ENCODE results near the gene NUDT22. TPM values are rescaled to one million over a fixed set of nuclear protein-coding genes. Genes with fewer than 3 reads are reported as not detected.

The NUDT22 gene
- total RNA-seq, 3 donors from 2014 or later: 82.4 to 88.3 (median 86.1) TPM

GRCh38 chr11:64258946-64259532 lies 33.0 kb downstream of the NUDT22 start:
- ATAC-seq (no peak), DNase-seq (no peak)
- H3K4me1 Mint-ChIP-seq (ENCODE audit: low read depth): peaks cover 8% of the 10 kb centered on the region
- no peaks in the 10 kb centered on the region for H3K27me3 Mint-ChIP-seq (ENCODE audit: low read depth)
- H3K36me3 Mint-ChIP-seq (ENCODE audit: insufficient read depth): peaks cover 7% of the 10 kb centered on the region
- no peak overlapping the region for H3K4me3 Mint-ChIP-seq
- no peaks in the 10 kb centered on the region for H3K9me3 Mint-ChIP-seq

- H3K9me3 Mint-ChIP-seq: no peaks in the 10 kb centered on the region
- no peak for ATAC-seq
- peaks cover 7% of the 10 kb centered on the region for H3K36me3 Mint-ChIP-seq (ENCODE audit: insufficient read depth)
These were observed 33.5 kb downstream of the NUDT22 start for GRCh38 chr11:64259533-64260067.

GRCh38 chr11:64260147-64260708 lies 34.2 kb downstream of the NUDT22 start:
- Mint-ChIP-seq H3K4me3 (no peak overlapping the region), H3K36me3 (ENCODE audit: insufficient read depth) (peaks cover 6% of the 10 kb centered on the region), H3K27me3 (ENCODE audit: low read depth) (no peaks in the 10 kb centered on the region), H3K4me1 (ENCODE audit: low read depth) (peaks cover 8% of the 10 kb centered on the region), H3K9me3 (no peaks in the 10 kb centered on the region)
- ATAC-seq: no peak
- no peak for DNase-seq

More at GRCh38 chr11:64259533-64260067, 33.5 kb downstream of the NUDT22 start:
- Mint-ChIP-seq H3K27me3 (ENCODE audit: low read depth) (no peaks in the 10 kb centered on the region), H3K4me1 (ENCODE audit: low read depth) (peaks cover 8% of the 10 kb centered on the region), H3K4me3 (no peak overlapping the region)
- DNase-seq: no peak

- H3K27me3 Mint-ChIP-seq (ENCODE audit: low read depth): no peaks in the 10 kb centered on the region
- ATAC-seq: no peak
- H3K4me1 Mint-ChIP-seq (ENCODE audit: low read depth): peaks cover 8% of the 10 kb centered on the region
- H3K4me3 Mint-ChIP-seq: no peak overlapping the region
- peaks cover 5% of the 10 kb centered on the region for H3K36me3 Mint-ChIP-seq (ENCODE audit: insufficient read depth)
- DNase-seq: no peak
- H3K9me3 Mint-ChIP-seq: no peaks in the 10 kb centered on the region
These were observed 35.5 kb downstream of the NUDT22 start for GRCh38 chr11:64261556-64262080.

- no peak overlapping the region for H3K4me3 Mint-ChIP-seq
- DNase-seq: no peak
- no peaks in the 10 kb centered on the region for H3K9me3 Mint-ChIP-seq
- no peaks in the 10 kb centered on the region for H3K27me3 Mint-ChIP-seq (ENCODE audit: low read depth)
- H3K4me1 Mint-ChIP-seq (ENCODE audit: low read depth): peaks cover 8% of the 10 kb centered on the region
- H3K36me3 Mint-ChIP-seq (ENCODE audit: insufficient read depth): peaks cover 5% of the 10 kb centered on the region
- ATAC-seq: no peak
These were observed 36.4 kb downstream of the NUDT22 start for GRCh38 chr11:64262271-64263002.

- no peak for ATAC-seq
- Mint-ChIP-seq H3K36me3 (ENCODE audit: insufficient read depth) (peaks cover 5% of the 10 kb centered on the region), H3K4me1 (ENCODE audit: low read depth) (peaks cover 11% of the 10 kb centered on the region), H3K9me3 (no peaks in the 10 kb centered on the region), H3K27me3 (ENCODE audit: low read depth) (no peaks in the 10 kb centered on the region), H3K4me3 (no peak overlapping the region)
- no peak for DNase-seq
These were observed 37.2 kb downstream of the NUDT22 start for GRCh38 chr11:64263021-64263946.

GRCh38 chr11:64263947-64264317 lies 37.9 kb downstream of the NUDT22 start:
- H3K36me3 Mint-ChIP-seq (ENCODE audit: insufficient read depth): peaks cover 5% of the 10 kb centered on the region
- H3K27me3 Mint-ChIP-seq (ENCODE audit: low read depth): no peaks in the 10 kb centered on the region

GRCh38 chr11:64264371-64264852 lies 38.3 kb downstream of the NUDT22 start:
- peaks cover 4% of the 10 kb centered on the region for H3K36me3 Mint-ChIP-seq (ENCODE audit: insufficient read depth)
- DNase-seq: no peak
- no peaks in the 10 kb centered on the region for H3K27me3 Mint-ChIP-seq (ENCODE audit: low read depth)
- ATAC-seq: no peak
- H3K4me1 Mint-ChIP-seq (ENCODE audit: low read depth): peaks cover 17% of the 10 kb centered on the region
- H3K4me3 Mint-ChIP-seq: no peak overlapping the region
- no peaks in the 10 kb centered on the region for H3K9me3 Mint-ChIP-seq

More at GRCh38 chr11:64263947-64264317, 37.9 kb downstream of the NUDT22 start:
- no peak overlapping the region for H3K4me3 Mint-ChIP-seq
- no peak for ATAC-seq
- peaks cover 16% of the 10 kb centered on the region for H3K4me1 Mint-ChIP-seq (ENCODE audit: low read depth)
- DNase-seq: no peak
- H3K9me3 Mint-ChIP-seq: no peaks in the 10 kb centered on the region

- Mint-ChIP-seq H3K27me3 (ENCODE audit: low read depth) (no peaks in the 10 kb centered on the region), H3K4me1 (ENCODE audit: low read depth) (peaks cover 12% of the 10 kb centered on the region), H3K4me3 (no peak overlapping the region), H3K36me3 (ENCODE audit: insufficient read depth) (peaks cover 2% of the 10 kb centered on the region), H3K9me3 (no peaks in the 10 kb centered on the region)
- DNase-seq (no peak), ATAC-seq (no peak)
These were observed 39.4 kb downstream of the NUDT22 start for GRCh38 chr11:64265176-64266160.

GRCh38 chr11:64266339-64266738 lies 40.3 kb downstream of the NUDT22 start:
- Mint-ChIP-seq H3K4me3 (no peak overlapping the region), H3K4me1 (ENCODE audit: low read depth) (peaks cover 12% of the 10 kb centered on the region), H3K27me3 (ENCODE audit: low read depth) (no peaks in the 10 kb centered on the region), H3K36me3 (ENCODE audit: insufficient read depth) (peaks cover 2% of the 10 kb centered on the region), H3K9me3 (no peaks in the 10 kb centered on the region)
- ATAC-seq (no peak), DNase-seq (no peak)

GRCh38 chr11:64267207-64267945 lies 41.3 kb downstream of the NUDT22 start:
- peaks cover 14% of the 10 kb centered on the region for H3K4me1 Mint-ChIP-seq (ENCODE audit: low read depth)
- ATAC-seq (no peak), DNase-seq (no peak)
- no peaks in the 10 kb centered on the region for H3K27me3 Mint-ChIP-seq (ENCODE audit: low read depth)
- peaks cover 2% of the 10 kb centered on the region for H3K36me3 Mint-ChIP-seq (ENCODE audit: insufficient read depth)
- no peaks in the 10 kb centered on the region for H3K9me3 Mint-ChIP-seq
- no peak overlapping the region for H3K4me3 Mint-ChIP-seq

Data from activated T-cell treated with anti-CD3 and anti-CD28 coated beads, Interleukin-2, amount 50 U/mL, for 4 hours (primary cell).